HG03066 (cell line): Measurements from ENCODE around the gene VIPR2.

ENCODE experiments used
- ATAC-seq: cut with Tn5 transposase; IDR thresholded peaks from one replicate; pipeline ENCODE4 v1.9.1; 2021; ENCODE audit warnings: low read depth; ENCODE audit not compliant: unreplicated experiment

VIPR2 gene

GRCh38 chr7:159068893-159069448 lies 75.7 kb downstream of the VIPR2 start:
- ATAC-seq = no peak

GRCh38 chr7:159068488-159068811 lies 76.2 kb downstream of the VIPR2 start:
- no peak for ATAC-seq

GRCh38 chr7:159067576-159068487 lies 76.8 kb downstream of the VIPR2 start:
- ATAC-seq = no peak

- no peak for ATAC-seq
These were observed 77.7 kb downstream of the VIPR2 start for GRCh38 chr7:159066816-159067575.

- no peak for ATAC-seq
These were observed 78.7 kb downstream of the VIPR2 start for GRCh38 chr7:159065852-159066480.

- ATAC-seq = no peak
These were observed 79.7 kb downstream of the VIPR2 start for GRCh38 chr7:159064816-159065510.

GRCh38 chr7:159064121-159064815 lies 80.4 kb downstream of the VIPR2 start:
- ATAC-seq = no peak

GRCh38 chr7:159063046-159063840 lies 81.4 kb downstream of the VIPR2 start:
- ATAC-seq = no peak

GRCh38 chr7:159062569-159062968 lies 82.1 kb downstream of the VIPR2 start:
- ATAC-seq = no peak

- no peak for ATAC-seq
These were observed 82.9 kb downstream of the VIPR2 start for GRCh38 chr7:159061674-159062212.

- no peak for ATAC-seq
These were observed 83.5 kb downstream of the VIPR2 start for GRCh38 chr7:159061209-159061608.

GRCh38 chr7:159060440-159060839 lies 84.2 kb downstream of the VIPR2 start:
- ATAC-seq = no peak

- no peak for ATAC-seq
These were observed 85.0 kb downstream of the VIPR2 start for GRCh38 chr7:159059629-159060028.

GRCh38 chr7:159057647-159058046 lies 87.0 kb downstream of the VIPR2 start:
- ATAC-seq = no peak

GRCh38 chr7:159056737-159057136 lies 87.9 kb downstream of the VIPR2 start:
- no peak for ATAC-seq

GRCh38 chr7:159051916-159052315 lies 92.8 kb downstream of the VIPR2 start:
- ATAC-seq = no peak

GRCh38 chr7:159050704-159051103 lies 94.0 kb downstream of the VIPR2 start:
- no peak for ATAC-seq

- no peak for ATAC-seq
These were observed 95.2 kb downstream of the VIPR2 start for GRCh38 chr7:159049266-159050025.
